Activated T-cell treated with anti-CD3 and anti-CD28 coated beads for 48 hours (primary cell): ENCODE results near the gene C3.
A peak's percentile ranks its signal among the peaks of the same experiment; 100 is the strongest.
"Not testable (repeated sequence)": the region's sequence is repeated elsewhere in the genome, so short reads cannot be mapped to it uniquely, and the experiment has no call there.

Source experiments
- DNase-seq: peaks from one replicate; pipeline ENCODE4 v3.0.0-alpha.2; 2020; ENCODE audit warnings: low read depth

C3 gene

GRCh38 chr19:6720369-6721137 lies at the start of gene C3:
C3 (minus strand) TSS chr19:6720650; CDS start chr19:6720589, 61 bp downstream.
- DNase-seq: no peak

GRCh38 chr19:6769006-6769619 lies 48.7 kb upstream of the C3 start:
- no peak for DNase-seq

GRCh38 chr19:6768236-6768785 lies 47.9 kb upstream of the C3 start:
- DNase-seq: no peak

- peak; percentile 88 for DNase-seq
Measured at GRCh38 chr19:6767357-6768235, 47.1 kb upstream of the C3 start, which contains the start of gene SH2D3A. SH2D3A (minus strand) TSS chr19:6767435; CDS start chr19:6763748, 3,687 bp downstream.

- no peak for DNase-seq
Measured at GRCh38 chr19:6767081-6767356, 46.6 kb upstream of the C3 start.

- no peak for DNase-seq
Measured at GRCh38 chr19:6766357-6767080, 46.1 kb upstream of the C3 start.

GRCh38 chr19:6765738-6766356 lies 45.4 kb upstream of the C3 start:
- no peak for DNase-seq

GRCh38 chr19:6762253-6762797 lies 41.9 kb upstream of the C3 start:
- DNase-seq: not testable (repeated sequence)

- no peak for DNase-seq
Measured at GRCh38 chr19:6761053-6761676, 40.7 kb upstream of the C3 start.

GRCh38 chr19:6760606-6761005 lies 40.2 kb upstream of the C3 start:
- no peak for DNase-seq

- no peak for DNase-seq
Measured at GRCh38 chr19:6754653-6755463, 34.4 kb upstream of the C3 start.

GRCh38 chr19:6754136-6754535 lies 33.7 kb upstream of the C3 start:
- DNase-seq: no peak

GRCh38 chr19:6753178-6754031 lies 33.0 kb upstream of the C3 start:
- peak; percentile 85 for DNase-seq

GRCh38 chr19:6752256-6753177 lies 32.1 kb upstream of the C3 start:
- no peak for DNase-seq

GRCh38 chr19:6751189-6751588 lies 30.7 kb upstream of the C3 start:
- DNase-seq: no peak

- no peak for DNase-seq
Measured at GRCh38 chr19:6750062-6750461, 29.6 kb upstream of the C3 start.

GRCh38 chr19:6748543-6748942 lies 28.1 kb upstream of the C3 start:
- DNase-seq: not testable (repeated sequence)

GRCh38 chr19:6745965-6746364 lies 25.5 kb upstream of the C3 start:
- DNase-seq: no peak
